ENCODE results near the gene FAN1.

DNA sequence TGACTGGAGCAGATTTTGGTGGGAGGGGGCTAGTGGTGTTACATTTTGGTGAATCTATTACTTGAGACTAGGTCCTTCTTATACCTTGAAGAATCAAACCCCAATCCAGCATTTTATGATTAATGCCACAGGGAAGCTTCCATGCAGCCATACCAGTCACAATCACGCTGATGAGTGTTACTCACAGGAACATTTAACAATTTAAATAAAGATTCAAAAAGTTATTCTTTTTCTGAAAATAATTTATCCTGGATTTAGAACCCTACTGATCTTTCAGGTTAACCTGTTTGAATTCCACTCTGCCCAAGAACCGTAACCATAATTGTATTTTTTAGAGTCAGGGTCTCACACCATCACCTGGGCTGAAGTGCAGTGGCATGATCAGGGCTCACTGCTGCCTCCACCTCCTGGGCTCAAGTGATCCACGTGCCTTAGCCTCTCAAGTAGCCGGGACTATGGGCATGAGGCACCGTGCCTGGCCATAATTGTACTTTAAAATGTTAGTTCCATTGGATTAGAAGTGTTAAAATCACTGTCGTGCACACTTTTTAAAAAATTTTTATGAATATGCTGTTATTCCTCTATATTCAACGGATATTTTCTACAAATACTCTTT lies 88.6 kb downstream of the FAN1 start:
- TF ChIP-seq FOS (IDR thresholded peaks at IDR 0.05; ENCODE audit: low read depth, low read length): no peak
- TF ChIP-seq RAD21 (IDR thresholded peaks at IDR 0.05; ENCODE audit: low read length): no peak
- TF ChIP-seq, protein P1, sequence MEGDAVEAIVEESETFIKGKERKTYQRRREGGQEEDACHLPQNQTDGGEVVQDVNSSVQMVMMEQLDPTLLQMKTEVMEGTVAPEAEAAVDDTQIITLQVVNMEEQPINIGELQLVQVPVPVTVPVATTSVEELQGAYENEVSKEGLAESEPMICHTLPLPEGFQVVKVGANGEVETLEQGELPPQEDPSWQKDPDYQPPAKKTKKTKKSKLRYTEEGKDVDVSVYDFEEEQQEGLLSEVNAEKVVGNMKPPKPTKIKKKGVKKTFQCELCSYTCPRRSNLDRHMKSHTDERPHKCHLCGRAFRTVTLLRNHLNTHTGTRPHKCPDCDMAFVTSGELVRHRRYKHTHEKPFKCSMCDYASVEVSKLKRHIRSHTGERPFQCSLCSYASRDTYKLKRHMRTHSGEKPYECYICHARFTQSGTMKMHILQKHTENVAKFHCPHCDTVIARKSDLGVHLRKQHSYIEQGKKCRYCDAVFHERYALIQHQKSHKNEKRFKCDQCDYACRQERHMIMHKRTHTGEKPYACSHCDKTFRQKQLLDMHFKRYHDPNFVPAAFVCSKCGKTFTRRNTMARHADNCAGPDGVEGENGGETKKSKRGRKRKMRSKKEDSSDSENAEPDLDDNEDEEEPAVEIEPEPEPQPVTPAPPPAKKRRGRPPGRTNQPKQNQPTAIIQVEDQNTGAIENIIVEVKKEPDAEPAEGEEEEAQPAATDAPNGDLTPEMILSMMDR (conservative IDR thresholded peaks at IDR 0.05; ENCODE audit: low read depth, low read length): no peak
- TF ChIP-seq, protein P2, sequence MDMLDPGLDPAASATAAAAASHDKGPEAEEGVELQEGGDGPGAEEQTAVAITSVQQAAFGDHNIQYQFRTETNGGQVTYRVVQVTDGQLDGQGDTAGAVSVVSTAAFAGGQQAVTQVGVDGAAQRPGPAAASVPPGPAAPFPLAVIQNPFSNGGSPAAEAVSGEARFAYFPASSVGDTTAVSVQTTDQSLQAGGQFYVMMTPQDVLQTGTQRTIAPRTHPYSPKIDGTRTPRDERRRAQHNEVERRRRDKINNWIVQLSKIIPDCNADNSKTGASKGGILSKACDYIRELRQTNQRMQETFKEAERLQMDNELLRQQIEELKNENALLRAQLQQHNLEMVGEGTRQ (IDR thresholded peaks at IDR 0.05; ENCODE audit: low read depth, low read length): no peak
- TF ChIP-seq SMC3 (IDR thresholded peaks at IDR 0.05; ENCODE audit: low read depth, low read length): no peak
- TF ChIP-seq BHLHE40 (IDR thresholded peaks at IDR 0.05; ENCODE audit: low read depth, low read length): no peak
- no peak for TF ChIP-seq POLR2A (IDR thresholded peaks at IDR 0.05; ENCODE audit: low read depth, low read length)
- TF ChIP-seq CEBPB (IDR thresholded peaks at IDR 0.05; ENCODE audit: low read depth, low read length): no peak
- TF ChIP-seq MAFK (IDR thresholded peaks at IDR 0.05; ENCODE audit: low read depth, low read length): no peak
- no peak for TF ChIP-seq MAZ (IDR thresholded peaks at IDR 0.05; ENCODE audit: borderline replicate concordance, low read depth, low read length)
- no peak for TF ChIP-seq RFX5 (IDR thresholded peaks at IDR 0.05; ENCODE audit: low read depth, low read length)
- TF ChIP-seq, protein P3, sequence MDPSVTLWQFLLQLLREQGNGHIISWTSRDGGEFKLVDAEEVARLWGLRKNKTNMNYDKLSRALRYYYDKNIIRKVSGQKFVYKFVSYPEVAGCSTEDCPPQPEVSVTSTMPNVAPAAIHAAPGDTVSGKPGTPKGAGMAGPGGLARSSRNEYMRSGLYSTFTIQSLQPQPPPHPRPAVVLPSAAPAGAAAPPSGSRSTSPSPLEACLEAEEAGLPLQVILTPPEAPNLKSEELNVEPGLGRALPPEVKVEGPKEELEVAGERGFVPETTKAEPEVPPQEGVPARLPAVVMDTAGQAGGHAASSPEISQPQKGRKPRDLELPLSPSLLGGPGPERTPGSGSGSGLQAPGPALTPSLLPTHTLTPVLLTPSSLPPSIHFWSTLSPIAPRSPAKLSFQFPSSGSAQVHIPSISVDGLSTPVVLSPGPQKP (IDR thresholded peaks at IDR 0.05; ENCODE audit: borderline replicate concordance, low read depth, low read length): no peak
- TF ChIP-seq NFE2L2 (IDR thresholded peaks at IDR 0.05; ENCODE audit: low read depth, low read length): no peak
